ENCODE data around the gene CACNA1I.

DNA sequence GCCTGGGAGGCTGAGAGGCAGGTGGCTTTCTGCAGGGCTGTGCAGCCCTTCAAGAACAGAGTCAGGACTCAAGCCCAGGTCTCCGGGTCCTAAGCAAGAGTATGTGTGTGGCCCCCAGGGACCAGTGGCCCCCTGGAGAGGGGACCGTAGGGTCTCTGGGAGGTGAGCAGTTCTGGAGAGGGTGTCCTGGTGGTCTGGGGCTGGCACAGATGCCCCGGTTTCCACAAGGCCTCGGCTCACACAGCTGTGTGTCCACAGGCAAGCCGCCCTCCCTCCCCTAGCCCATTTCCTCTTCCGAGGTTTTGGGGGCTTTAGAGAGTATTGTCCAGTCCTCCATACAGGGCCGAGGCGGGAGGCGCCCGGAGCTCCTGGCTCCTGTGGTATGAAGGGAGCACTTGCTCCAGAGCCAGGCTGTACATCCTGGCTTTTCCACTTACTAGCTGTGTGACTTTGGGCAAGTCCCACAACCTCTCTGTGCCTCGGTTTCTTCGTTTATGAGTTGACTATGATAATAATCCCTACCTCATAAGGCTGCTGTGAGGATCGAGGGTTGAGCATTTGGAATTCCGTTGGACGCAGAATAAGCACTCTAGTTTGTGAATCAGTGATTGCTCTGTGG, 34.6 kb upstream of the CACNA1I start:
- TF ChIP-seq, protein P1, sequence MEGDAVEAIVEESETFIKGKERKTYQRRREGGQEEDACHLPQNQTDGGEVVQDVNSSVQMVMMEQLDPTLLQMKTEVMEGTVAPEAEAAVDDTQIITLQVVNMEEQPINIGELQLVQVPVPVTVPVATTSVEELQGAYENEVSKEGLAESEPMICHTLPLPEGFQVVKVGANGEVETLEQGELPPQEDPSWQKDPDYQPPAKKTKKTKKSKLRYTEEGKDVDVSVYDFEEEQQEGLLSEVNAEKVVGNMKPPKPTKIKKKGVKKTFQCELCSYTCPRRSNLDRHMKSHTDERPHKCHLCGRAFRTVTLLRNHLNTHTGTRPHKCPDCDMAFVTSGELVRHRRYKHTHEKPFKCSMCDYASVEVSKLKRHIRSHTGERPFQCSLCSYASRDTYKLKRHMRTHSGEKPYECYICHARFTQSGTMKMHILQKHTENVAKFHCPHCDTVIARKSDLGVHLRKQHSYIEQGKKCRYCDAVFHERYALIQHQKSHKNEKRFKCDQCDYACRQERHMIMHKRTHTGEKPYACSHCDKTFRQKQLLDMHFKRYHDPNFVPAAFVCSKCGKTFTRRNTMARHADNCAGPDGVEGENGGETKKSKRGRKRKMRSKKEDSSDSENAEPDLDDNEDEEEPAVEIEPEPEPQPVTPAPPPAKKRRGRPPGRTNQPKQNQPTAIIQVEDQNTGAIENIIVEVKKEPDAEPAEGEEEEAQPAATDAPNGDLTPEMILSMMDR (conservative IDR thresholded peaks at IDR 0.05 in 1 of 2, IDR thresholded peaks at IDR 0.05 in 1 of 2; ENCODE audit: extremely low read depth in 1 of 2, insufficient read depth in 1 of 2, low read depth in 1 of 2, low read length in 2 of 2), result no peak
- TF ChIP-seq EZH2 (IDR thresholded peaks at IDR 0.05; ENCODE audit: borderline replicate concordance, low read length), result no peak

Data from mammary epithelial cell (primary cell).